Activated CD8-positive, alpha-beta T cell treated with anti-CD3 and anti-CD28 coated beads, Interleukin-2, amount 10 ng/mL, durations not matched to agents 7 days and 5 days (primary cell): Measurements from ENCODE around the gene MUSTN1. TPM values are rescaled to one million over a fixed set of nuclear protein-coding genes. Genes with fewer than 3 reads are reported as not detected.

ENCODE experiments used
- ATAC-seq: fragments of 150-1000 bp; cut with Tn5 transposase; one replicate; pipeline ENCODE4 v1.10.0; 2021; ENCODE audit warnings: moderate library complexity
- CTCF ChIA-PET: fragments of 350-600 bp; sonication (Branson Sonifier 250); formaldehyde crosslinking; loops from one replicate; lab custom pipeline; 2021; ENCODE audit warnings: antibody characterized with exemption; lab: Charles Lee
- POLR2A ChIA-PET: fragments of 350-600 bp; sonication (Branson Sonifier 250); formaldehyde crosslinking; loops from one replicate; lab custom pipeline; 2021; ENCODE audit warnings: antibody characterized with exemption; lab: Charles Lee
- DNase-seq: peaks from one replicate; pipeline ENCODE4 v3.0.0-alpha.2; 2020
- H3K27ac Mint-ChIP-seq: one replicate; pipeline ENCODE4 v1.8.0; 2021; ENCODE audit warnings: mild to moderate bottlenecking, mixed read lengths
- H3K27me3 Mint-ChIP-seq: one replicate; pipeline ENCODE4 v1.8.0; 2021; ENCODE audit warnings: low read depth, mixed read lengths
- H3K36me3 Mint-ChIP-seq: one replicate; pipeline ENCODE4 v1.8.0; 2021; ENCODE audit warnings: low read depth, mixed read lengths
- H3K4me1 Mint-ChIP-seq: one replicate; pipeline ENCODE4 v1.8.0; 2021; ENCODE audit warnings: low read depth, mixed read lengths
- H3K4me3 Mint-ChIP-seq: one replicate; pipeline ENCODE4 v1.8.0; 2021; ENCODE audit warnings: mild to moderate bottlenecking, mixed read lengths
- H3K9me3 Mint-ChIP-seq: one replicate; pipeline ENCODE4 v1.8.0; 2022; ENCODE audit warnings: mixed read lengths; ENCODE audit not compliant: insufficient read depth
- total RNA-seq, 2 experiments: library from RNA; stranded (reverse); gene quantifications; one replicate each; pipeline ENCODE4 v1.2.3, GENCODE V29; 2021

MUSTN1 gene
- total RNA-seq, 2 experiments from 2014 or later: 1.5 TPM

DNA sequence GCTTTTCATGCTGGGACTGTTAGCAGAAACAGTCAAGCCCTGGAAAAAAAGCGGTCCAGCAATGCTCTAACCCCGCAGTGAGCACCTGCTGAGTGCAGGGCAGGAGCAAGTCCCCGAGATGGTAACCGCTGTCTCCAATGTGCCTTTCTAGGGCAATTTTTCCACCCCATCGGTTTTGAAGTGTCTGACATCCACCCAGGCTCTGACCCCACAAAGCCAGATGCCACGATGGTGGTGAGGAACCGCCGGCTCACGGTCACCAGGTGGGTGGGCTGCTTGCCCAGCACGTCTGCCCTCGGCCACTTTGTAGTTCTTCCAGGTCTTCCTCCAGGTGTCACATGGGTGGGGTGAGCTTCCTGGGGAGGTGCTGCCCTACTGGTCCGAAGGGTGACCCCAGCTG lies 43.5 kb downstream of the MUSTN1 start:
- Mint-ChIP-seq H3K9me3 (no peaks in the 10 kb centered on the region), H3K27ac (no peak overlapping the region), H3K36me3 (no peaks in the 10 kb centered on the region), H3K27me3 (no peaks in the 10 kb centered on the region), H3K4me1 (no peaks in the 10 kb centered on the region), H3K4me3 (no peak overlapping the region)
- ATAC-seq (no peak), DNase-seq (no peak)
- ChIA-PET CTCF (no interaction called here), POLR2A (no interaction called here)

DNA sequence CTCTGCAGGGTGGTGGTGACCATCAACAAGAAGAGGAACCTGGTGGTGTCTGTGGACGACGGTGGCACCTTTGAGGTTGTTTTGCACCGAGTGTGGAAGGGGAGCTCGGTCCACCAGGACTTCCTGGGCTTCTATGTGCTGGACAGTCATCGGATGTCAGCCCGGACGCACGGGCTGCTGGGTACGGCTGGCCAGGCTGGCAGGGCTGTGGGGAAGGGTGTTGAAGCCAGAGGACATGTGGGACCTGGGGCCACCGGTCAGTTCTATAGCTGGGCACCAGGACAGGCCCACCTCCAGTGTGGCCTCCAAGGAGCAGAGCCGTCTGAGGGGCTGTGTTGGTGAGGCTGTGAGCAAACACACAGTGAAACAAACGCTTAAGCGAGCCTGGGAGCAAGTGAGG lies 44.1 kb downstream of the MUSTN1 start:
- H3K9me3 Mint-ChIP-seq: no peaks in the 10 kb centered on the region
- H3K27ac Mint-ChIP-seq: no peak overlapping the region
- no peaks in the 10 kb centered on the region for H3K36me3 Mint-ChIP-seq
- no peaks in the 10 kb centered on the region for H3K4me1 Mint-ChIP-seq
- no peak for DNase-seq
- no peak overlapping the region for H3K4me3 Mint-ChIP-seq
- ATAC-seq: no peak
- POLR2A ChIA-PET: no interaction called here
- CTCF ChIA-PET: no interaction called here
- no peaks in the 10 kb centered on the region for H3K27me3 Mint-ChIP-seq

DNA sequence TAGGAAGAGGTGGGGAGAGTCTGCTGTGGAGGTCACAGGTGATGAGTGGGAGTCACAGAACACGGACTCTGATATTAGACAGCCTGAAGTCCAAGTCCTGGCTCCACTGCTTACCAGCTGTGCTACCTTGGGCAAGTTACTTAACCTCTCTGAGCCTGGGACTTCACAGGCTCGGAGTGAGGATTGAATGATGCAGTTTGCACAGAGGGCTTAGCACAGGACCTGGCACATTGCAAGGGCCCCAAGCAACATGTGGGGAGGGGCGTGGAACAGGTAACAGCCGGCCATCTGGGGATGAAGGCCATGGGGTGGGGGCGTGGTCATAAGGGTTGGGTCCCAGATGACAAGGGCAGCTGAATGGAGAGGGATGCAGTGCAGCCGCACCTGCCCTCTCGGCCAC lies 44.5 kb downstream of the MUSTN1 start:
- Mint-ChIP-seq H3K36me3 (no peaks in the 10 kb centered on the region), H3K4me1 (no peaks in the 10 kb centered on the region), H3K27me3 (no peaks in the 10 kb centered on the region), H3K9me3 (no peaks in the 10 kb centered on the region), H3K27ac (no peak overlapping the region), H3K4me3 (no peak overlapping the region)
- ATAC-seq (no peak), DNase-seq (no peak)
- POLR2A ChIA-PET: no interaction called here
- CTCF ChIA-PET: no interaction called here

DNA sequence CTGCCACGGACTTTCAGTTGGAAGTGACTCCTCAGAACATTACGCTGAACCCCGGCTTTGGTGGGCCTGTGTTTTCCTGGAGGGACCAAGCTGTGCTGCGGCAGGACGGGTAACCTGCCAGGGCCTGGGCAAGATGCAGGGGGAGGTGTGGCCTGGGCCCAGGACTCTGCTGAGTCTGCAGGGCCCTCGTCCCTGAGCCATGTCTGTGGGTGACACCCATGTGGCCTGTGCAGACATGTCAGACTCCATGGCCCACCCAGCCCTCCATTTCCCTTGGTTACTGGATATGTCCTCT lies 45.1 kb downstream of the MUSTN1 start:
- Mint-ChIP-seq H3K27ac (no peak overlapping the region), H3K4me1 (no peaks in the 10 kb centered on the region), H3K36me3 (no peaks in the 10 kb centered on the region), H3K4me3 (no peak overlapping the region), H3K27me3 (no peaks in the 10 kb centered on the region), H3K9me3 (no peaks in the 10 kb centered on the region)
- CTCF ChIA-PET: no interaction called here
- DNase-seq: no peak
- POLR2A ChIA-PET: interaction anchor here (0.6 kb wide), 1 partner anchor 512 kb away, joined by 8 read pairs; no protein-coding TSS in a partner anchor
- ATAC-seq: no peak

DNA sequence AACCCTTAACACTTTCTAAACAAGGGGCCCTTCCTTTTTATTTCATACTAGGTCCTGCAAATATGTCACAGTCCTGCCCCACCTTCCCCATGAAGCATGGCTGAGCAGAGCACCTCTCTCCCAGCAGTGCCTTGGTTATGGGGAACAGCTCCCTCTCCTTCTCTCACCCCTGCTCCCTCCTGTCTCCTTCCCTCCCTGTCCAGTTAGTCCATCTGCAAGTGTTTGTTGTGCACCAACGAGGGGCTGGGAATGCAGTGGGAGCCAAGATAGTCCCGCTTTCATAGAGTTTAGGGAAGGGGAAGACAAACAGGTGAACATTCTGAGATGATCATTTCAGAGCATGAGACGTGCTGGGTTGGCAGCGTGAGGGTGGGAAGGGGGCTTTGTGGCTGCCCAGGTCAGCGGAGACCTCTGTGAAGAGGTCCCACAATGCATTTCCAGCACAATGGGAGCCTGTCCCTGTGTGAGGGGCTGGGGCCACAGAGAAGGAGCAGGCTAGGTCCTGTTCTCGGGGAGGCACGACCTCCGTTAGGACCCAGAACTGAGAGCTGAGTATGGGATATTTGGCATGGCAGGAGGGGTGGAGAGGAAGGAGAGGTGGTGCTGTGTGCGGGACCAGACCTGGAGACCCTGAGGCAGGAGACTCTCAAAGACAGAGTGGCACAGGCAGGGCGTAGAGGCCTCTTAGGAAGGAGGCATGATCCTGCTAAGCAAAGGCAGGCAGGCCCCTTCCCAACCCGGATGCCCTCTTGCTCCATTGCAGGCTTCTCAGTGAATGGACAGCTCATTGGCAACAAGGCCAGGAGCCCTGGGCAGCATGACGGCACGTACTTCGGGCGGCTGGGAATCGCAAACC lies 45.7 kb downstream of the MUSTN1 start:
- Mint-ChIP-seq H3K9me3 (no peaks in the 10 kb centered on the region), H3K27ac (no peak overlapping the region), H3K36me3 (no peaks in the 10 kb centered on the region), H3K4me3 (no peak overlapping the region), H3K27me3 (no peaks in the 10 kb centered on the region), H3K4me1 (no peaks in the 10 kb centered on the region)
- DNase-seq: no peak
- ChIA-PET POLR2A (interaction anchor here (0.6 kb wide), 1 partner anchor 512 kb away, joined by 8 read pairs; no protein-coding TSS in a partner anchor), CTCF (no interaction called here)
- ATAC-seq: no peak

DNA sequence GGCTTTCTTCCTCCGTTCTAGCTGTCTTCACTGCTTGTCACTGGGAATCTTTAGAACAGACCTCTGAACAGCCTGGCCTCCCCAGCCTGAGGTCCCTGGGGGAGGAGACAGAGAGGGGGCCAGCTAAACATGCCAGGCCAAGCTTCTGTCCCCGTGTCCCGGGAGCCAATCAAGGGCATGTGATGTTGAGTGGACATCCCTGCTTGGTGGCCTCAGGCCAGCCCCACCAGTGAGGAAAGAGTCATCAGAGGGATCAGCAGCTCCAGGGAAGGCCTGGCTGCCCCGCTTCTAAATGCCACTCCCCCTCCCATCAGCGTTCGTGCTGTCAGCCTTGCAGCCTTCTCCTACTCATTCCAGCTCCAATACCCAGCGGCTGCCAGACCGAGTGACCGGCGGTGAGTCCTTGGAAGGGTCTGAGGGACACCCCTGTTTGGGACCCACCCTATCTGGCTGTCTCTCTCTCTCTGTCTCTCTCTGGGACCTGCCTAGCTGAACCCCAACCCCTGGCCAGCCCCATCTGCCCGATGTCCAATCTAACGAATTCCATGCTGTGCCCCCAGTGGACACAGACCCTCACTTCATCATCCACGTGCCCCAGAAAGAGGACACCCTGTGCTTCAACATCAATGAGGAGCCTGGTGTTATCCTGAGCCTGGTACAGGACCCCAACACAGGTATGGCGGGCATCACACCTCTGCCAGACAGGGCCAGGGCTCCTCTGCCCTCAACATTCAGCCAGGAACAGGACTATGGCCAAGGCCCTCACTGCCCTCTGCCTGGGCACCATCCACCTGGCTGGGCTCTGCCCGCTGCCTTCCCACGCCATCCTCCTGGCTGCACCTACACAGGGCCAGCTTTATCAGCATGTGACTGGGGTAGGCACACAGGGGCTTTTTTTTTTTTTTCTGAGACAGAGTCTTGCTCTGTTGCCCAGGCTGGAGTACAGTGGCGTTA lies 46.9 kb downstream of the MUSTN1 start:
- Mint-ChIP-seq H3K4me1 (no peaks in the 10 kb centered on the region), H3K27me3 (no peaks in the 10 kb centered on the region), H3K9me3 (no peaks in the 10 kb centered on the region), H3K27ac (no peak overlapping the region), H3K4me3 (no peak overlapping the region), H3K36me3 (no peaks in the 10 kb centered on the region)
- ChIA-PET CTCF (no interaction called here), POLR2A (interaction anchor here (1.5 kb wide), 1 partner anchor 17 kb away, joined by 3 read pairs; the partner anchor contains the start of gene NEK4)
- no peak for ATAC-seq
- no peak for DNase-seq

DNA sequence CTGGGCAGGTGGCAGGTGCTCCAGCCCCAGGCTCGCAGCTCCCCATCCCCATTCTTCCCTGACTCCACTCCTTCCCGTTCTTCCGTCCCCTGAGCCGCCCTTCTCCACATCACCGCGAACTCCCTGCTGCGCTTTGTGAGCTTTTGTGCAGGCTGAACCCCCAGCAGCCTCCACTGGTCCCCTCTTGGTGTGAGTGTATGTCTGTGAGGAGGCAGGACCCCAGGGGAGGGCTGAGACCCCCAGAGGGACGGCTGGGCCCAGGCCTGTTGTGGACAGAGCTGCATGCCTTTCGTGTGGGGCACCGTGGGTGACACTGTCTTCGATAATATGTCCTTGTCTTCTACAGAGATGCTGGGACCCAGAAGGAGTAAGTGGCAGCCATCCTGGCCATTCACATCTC lies 47.6 kb downstream of the MUSTN1 start:
- ATAC-seq: no peak

DNA sequence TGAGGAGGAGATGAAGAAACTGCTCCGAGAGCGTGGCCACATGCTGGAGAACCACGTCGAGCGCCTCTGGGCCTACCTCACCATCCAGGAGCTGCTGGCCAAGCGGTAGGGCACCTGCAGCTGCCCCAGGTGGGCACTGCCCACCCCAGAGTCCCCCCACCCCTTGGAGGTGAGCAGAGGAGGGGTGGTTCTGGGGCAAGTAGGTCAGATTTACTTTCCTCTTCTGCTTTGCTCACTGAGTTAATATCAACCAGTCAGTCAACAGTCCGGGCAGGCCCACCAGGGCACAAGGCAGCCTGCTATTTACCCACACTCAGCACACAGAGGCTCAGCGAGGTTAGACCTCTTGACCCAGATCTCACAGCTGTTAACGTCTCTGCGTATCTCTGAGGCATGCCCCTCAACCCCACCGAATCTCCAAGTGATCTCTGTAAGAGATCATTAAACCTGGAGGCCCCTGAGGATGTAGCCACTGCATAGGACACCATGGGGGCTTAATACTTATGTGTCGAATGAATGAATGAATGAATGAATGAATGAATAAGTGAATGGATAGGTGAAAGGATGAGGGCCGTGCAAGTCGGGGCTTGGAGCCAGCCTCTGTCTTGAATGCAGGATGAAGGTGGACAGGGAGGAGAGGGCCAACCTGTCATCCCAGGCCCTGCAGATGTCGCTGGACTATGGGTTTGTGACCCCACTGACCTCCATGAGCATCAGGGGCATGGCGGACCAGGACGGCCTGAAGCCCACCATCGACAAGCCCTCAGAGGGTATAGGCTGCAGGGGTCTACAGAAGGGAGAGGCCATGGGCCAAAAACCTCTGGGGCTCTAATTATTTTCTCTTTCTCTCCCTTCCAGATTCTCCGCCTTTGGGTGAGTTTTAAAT lies 48.2 kb downstream of the MUSTN1 start:
- no peaks in the 10 kb centered on the region for H3K9me3 Mint-ChIP-seq
- CTCF ChIA-PET: no interaction called here
- no peak overlapping the region for H3K4me3 Mint-ChIP-seq
- ATAC-seq: no peak
- no peaks in the 10 kb centered on the region for H3K36me3 Mint-ChIP-seq
- DNase-seq: no peak
- POLR2A ChIA-PET: no interaction called here
- no peaks in the 10 kb centered on the region for H3K4me1 Mint-ChIP-seq
- H3K27ac Mint-ChIP-seq: no peak overlapping the region
- peaks cover 2% of the 10 kb centered on the region for H3K27me3 Mint-ChIP-seq

More for the DNA sequence above, 47.6 kb downstream of the MUSTN1 start:
- Mint-ChIP-seq H3K27me3 (no peaks in the 10 kb centered on the region), H3K4me1 (no peaks in the 10 kb centered on the region), H3K27ac (no peak overlapping the region), H3K4me3 (no peak overlapping the region), H3K36me3 (no peaks in the 10 kb centered on the region), H3K9me3 (no peaks in the 10 kb centered on the region)
- ChIA-PET POLR2A (interaction anchor here (1.5 kb wide), 1 partner anchor 16 kb away, joined by 3 read pairs; the partner anchor contains the start of gene NEK4), CTCF (no interaction called here)
- DNase-seq: no peak

DNA sequence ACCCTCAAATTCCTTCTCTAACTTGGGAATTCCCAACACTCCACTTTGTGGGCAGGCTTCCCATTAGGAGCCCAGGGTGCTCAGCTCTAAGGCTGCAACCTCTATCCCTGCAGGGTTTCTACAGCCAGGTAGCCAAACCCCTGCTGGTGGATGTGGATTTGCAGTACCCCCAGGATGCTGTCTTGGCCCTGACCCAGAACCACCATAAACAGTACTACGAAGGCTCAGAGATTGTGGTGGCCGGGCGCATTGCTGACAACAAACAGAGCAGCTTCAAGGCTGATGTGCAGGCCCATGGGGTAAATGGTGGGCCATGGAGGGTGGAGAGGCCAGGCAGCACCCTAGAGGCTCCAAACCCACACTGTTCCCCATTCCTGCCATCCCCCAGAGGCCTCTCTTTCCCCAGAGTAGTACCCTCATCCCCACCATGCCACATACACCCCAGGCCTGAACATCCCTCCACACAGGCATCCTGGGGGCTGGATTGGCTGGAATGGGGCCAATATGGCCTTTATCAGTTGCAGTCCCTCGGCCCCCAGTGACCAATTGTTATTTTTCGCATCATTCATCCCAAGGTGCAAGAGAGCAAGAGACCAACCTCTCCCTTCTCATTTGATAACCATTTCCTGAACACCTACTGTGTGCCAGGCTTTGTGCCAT lies 49.8 kb downstream of the MUSTN1 start:
- POLR2A ChIA-PET: interaction anchor here (0.6 kb wide), 1 partner anchor 40 kb away, joined by 3 read pairs; no protein-coding TSS in a partner anchor
- Mint-ChIP-seq H3K27me3 (peaks cover 6% of the 10 kb centered on the region), H3K9me3 (no peaks in the 10 kb centered on the region), H3K4me1 (no peaks in the 10 kb centered on the region), H3K36me3 (no peaks in the 10 kb centered on the region), H3K4me3 (no peak overlapping the region), H3K27ac (no peak overlapping the region)
- no peak for DNase-seq
- CTCF ChIA-PET: interaction anchor here (1.5 to 2.0 kb wide), 2 partner anchors 14 kb away, joined by 7 to 12 read pairs; partner anchors contain the start of gene NEK4
- ATAC-seq: no peak

DNA sequence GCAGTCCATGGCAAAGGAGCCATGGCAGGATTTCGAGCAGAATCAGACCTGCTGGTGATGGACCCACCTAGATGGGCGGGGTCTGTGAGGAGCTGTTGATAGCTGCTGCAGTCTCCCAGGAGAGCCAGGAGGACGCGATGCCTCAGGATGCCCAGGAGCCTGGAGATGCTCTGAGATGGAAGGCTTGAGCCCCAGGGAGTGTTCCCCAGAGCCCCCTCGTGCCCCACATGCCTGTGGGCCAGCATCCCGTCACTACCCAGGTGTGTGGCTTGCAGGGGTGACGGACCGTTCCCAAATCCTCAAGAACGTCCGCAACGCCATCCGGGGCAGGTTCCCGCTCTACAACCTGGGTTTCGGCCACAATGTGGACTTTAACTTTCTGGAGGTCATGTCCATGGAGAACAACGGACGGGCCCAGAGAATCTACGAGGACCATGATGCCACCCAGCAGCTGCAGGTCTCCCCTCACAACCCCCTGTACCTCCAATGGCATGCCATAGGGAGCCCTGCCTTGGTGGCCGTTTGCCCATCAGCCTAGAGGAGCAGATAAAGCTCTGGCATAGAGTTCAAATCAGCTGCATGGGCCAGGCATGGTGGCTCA lies 50.7 kb downstream of the MUSTN1 start:
- H3K9me3 Mint-ChIP-seq: no peaks in the 10 kb centered on the region
- ChIA-PET CTCF (interaction anchor here (1.2 to 2.0 kb wide), 3 partner anchors 13 to 15 kb away, joined by 4 to 12 read pairs (median 7); partner anchors contain the start of gene NEK4), POLR2A (interaction anchor here (0.6 kb wide), 1 partner anchor 40 kb away, joined by 3 read pairs; no protein-coding TSS in a partner anchor)
- H3K27ac Mint-ChIP-seq: no peak overlapping the region
- H3K4me1 Mint-ChIP-seq: no peaks in the 10 kb centered on the region
- ATAC-seq: no peak
- H3K36me3 Mint-ChIP-seq: no peaks in the 10 kb centered on the region
- no peak overlapping the region for H3K4me3 Mint-ChIP-seq
- DNase-seq: no peak
- H3K27me3 Mint-ChIP-seq: peaks cover 12% of the 10 kb centered on the region
